ENCODE data around the gene FAM50A. TPM values are rescaled to one million over a fixed set of nuclear protein-coding genes. Genes with fewer than 3 reads are reported as not detected.

FAM50A gene
- polyA plus RNA-seq, 1 of the 3 experiments (the other 2 are of a cell fraction) = 86.0 TPM

DNA sequence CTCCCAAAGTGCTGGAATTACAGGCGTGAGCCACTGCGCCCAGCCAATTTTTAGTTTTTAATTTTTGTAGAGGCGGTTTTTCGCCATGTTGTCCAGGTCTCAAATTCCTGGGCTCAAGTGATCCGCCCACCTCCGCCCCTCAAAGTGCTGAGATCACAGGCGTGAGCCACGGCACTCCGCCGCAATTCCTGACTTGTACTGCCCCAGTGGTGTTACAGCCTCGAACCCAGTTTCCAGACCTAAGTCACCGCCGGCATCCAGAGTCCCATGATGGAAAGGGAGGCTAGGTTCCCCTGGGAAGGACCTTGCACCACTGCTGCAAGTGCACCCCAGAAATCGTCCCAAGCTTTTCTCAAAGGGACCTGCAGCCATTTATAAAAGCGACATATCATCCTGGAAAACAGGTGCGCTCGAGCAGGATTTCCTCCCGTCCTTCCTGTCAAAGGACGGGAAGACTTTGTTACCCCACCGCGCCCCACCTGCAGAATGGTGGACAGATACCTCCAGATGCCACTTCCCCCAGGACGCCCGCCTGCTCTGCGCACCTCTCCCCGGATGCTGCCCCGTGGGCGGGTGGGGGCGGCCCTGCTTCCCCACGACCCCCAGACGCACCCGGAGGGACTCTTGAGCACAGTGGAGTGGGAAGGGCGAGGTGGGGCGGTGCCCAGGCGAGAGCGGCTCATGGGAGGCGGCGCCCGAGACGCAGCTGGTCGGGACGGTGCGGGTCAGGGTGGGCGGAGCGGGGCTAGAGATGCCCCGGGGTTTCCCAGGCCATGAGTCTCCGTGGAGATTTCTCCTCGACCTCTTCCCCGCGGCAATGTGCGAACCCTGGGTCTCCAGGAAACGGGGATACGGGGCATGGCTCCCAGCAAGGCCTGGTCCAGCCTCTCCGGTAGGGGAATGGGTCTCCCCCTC is 46.7 kb upstream of the FAM50A start:
- Histone ChIP-seq H3K36me3 (replicated peaks in 1 of 2; ENCODE audit: control insufficient read depth in 1 of 2, insufficient read depth in 2 of 2, low read length in 1 of 2) (peaks cover 16 to 18% of the 10 kb centered on the region in 2 experiments), H3K4me2 (peak overlapping the region; percentile 79), H3K27ac (ENCODE audit: low read depth in 2 of 2, low read length in 1 of 2) (peak overlapping the region; percentile 96 to 97), H3K79me2 (ENCODE audit: insufficient read depth) (peaks cover 22% of the 10 kb centered on the region), H3K9ac (peak overlapping the region; percentile 100), H3K4me1 (ENCODE audit: control insufficient read depth in 1 of 2, insufficient read depth in 2 of 2, low read depth in 1 of 2, low read length in 1 of 2) (peaks cover 0 to 6% of the 10 kb centered on the region in 2 experiments; a peak in 1 of 4 replicates), H3K27me3 (ENCODE audit: insufficient read depth) (no peaks in the 10 kb centered on the region), H3K4me3 (ENCODE audit: low read depth in 2 of 2, low read length in 1 of 2) (peak overlapping the region; percentile 46 to 81), H3K9me3 (no peaks in the 10 kb centered on the region), H2AFZ (ENCODE audit: low read depth) (0 out of 2 replicates have a peak overlapping the region, but pooled peaks have one; percentile 46), H3F3A (replicated peaks; ENCODE audit: insufficient read depth) (peaks cover 38% of the 10 kb centered on the region), H4K20me1 (ENCODE audit: insufficient read depth) (peaks cover 33% of the 10 kb centered on the region), H3K9me2 (no peaks in the 10 kb centered on the region)
- 35% methylated on average over 27 of the region's 53 CpGs for WGBS (ENCODE audit: low lambda C conversion rate)
- DNase-seq = peak; percentile 79
- POLR2A ChIA-PET = interaction anchor here (0.6 to 2.5 kb wide), 16 partner anchors 10 to 135 kb away, joined by 3 to 9 read pairs (median 5); partner anchors contain the start of genes ATP6AP1, FAM50A, FLNA and LAGE3
- TF ChIP-seq MXI1 (IDR thresholded peaks at IDR 0.05; ENCODE audit: low read depth, low read length) (no peak), POLR2AphosphoS5 (IDR thresholded peaks at IDR 0.05; ENCODE audit: low read depth, low read length) (no peak), FOXM1 (IDR thresholded peaks at IDR 0.05; ENCODE audit: low read depth) (no peak), NFIC (IDR thresholded peaks at IDR 0.05; ENCODE audit: borderline replicate concordance) (no peak), RAD21 (IDR thresholded peaks at IDR 0.05; ENCODE audit: low read length) (no peak)
- TF ChIP-seq, protein P1, sequence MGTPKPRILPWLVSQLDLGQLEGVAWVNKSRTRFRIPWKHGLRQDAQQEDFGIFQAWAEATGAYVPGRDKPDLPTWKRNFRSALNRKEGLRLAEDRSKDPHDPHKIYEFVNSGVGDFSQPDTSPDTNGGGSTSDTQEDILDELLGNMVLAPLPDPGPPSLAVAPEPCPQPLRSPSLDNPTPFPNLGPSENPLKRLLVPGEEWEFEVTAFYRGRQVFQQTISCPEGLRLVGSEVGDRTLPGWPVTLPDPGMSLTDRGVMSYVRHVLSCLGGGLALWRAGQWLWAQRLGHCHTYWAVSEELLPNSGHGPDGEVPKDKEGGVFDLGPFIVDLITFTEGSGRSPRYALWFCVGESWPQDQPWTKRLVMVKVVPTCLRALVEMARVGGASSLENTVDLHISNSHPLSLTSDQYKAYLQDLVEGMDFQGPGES (IDR thresholded peaks at IDR 0.05; ENCODE audit: low read depth, low read length) = no peak
- TF ChIP-seq, protein P2, sequence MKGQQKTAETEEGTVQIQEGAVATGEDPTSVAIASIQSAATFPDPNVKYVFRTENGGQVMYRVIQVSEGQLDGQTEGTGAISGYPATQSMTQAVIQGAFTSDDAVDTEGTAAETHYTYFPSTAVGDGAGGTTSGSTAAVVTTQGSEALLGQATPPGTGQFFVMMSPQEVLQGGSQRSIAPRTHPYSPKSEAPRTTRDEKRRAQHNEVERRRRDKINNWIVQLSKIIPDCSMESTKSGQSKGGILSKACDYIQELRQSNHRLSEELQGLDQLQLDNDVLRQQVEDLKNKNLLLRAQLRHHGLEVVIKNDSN (IDR thresholded peaks at IDR 0.05; ENCODE audit: borderline replicate concordance, low read depth) = no peak
- TF ChIP-seq, protein P3, sequence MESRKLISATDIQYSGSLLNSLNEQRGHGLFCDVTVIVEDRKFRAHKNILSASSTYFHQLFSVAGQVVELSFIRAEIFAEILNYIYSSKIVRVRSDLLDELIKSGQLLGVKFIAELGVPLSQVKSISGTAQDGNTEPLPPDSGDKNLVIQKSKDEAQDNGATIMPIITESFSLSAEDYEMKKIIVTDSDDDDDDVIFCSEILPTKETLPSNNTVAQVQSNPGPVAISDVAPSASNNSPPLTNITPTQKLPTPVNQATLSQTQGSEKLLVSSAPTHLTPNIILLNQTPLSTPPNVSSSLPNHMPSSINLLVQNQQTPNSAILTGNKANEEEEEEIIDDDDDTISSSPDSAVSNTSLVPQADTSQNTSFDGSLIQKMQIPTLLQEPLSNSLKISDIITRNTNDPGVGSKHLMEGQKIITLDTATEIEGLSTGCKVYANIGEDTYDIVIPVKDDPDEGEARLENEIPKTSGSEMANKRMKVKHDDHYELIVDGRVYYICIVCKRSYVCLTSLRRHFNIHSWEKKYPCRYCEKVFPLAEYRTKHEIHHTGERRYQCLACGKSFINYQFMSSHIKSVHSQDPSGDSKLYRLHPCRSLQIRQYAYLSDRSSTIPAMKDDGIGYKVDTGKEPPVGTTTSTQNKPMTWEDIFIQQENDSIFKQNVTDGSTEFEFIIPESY (IDR thresholded peaks at IDR 0.05; ENCODE audit: borderline replicate concordance, low read depth) = no peak
- TF ChIP-seq, protein P4, sequence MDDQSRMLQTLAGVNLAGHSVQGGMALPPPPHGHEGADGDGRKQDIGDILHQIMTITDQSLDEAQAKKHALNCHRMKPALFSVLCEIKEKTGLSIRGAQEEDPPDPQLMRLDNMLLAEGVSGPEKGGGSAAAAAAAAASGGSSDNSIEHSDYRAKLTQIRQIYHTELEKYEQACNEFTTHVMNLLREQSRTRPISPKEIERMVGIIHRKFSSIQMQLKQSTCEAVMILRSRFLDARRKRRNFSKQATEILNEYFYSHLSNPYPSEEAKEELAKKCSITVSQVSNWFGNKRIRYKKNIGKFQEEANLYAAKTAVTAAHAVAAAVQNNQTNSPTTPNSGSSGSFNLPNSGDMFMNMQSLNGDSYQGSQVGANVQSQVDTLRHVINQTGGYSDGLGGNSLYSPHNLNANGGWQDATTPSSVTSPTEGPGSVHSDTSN (IDR thresholded peaks at IDR 0.05) = no peak
- CTCF ChIA-PET = interaction anchor here (1.4 to 2.5 kb wide), 2 partner anchors 41 to 145 kb away, joined by 3 to 7 read pairs; no protein-coding TSS in a partner anchor
